ENCODE data around the gene LRP8. TPM values are rescaled to one million over a fixed set of nuclear protein-coding genes. Genes with fewer than 3 reads are reported as not detected.

Gene LRP8
- total and polyA plus RNA-seq, 9 of the 15 experiments (the other 6 are each of a cell fraction or from before 2014, with no cell fraction given) = 7.1 to 56.1 (median 31.3) TPM

DNA sequence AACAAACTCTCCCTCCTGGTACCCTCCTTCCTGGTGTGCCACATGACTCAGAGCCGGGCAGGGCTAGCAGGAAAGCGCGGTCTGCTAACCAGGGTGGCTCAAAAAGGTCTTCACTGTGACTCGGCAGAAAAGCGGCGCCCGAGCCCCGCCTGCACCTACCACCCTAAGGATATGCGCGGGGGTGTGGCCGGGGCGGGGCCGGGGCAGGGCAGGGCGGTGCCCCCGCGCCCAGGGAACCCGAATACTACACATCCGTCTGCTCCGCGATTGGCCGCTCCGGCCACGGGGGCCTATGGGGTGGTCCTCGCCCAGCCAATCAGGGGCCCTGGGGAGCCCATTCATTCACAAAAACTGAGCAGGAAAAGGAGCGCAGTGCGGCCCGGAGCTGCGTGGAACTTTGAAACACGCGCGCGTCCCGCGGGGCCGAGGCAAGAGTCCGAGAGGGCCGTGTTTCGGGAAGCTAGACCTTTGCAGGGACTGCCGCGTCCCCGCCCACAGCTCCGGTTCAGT is 1.7 kb downstream of the LRP8 start (continued):
- TF ChIP-seq, protein P1, sequence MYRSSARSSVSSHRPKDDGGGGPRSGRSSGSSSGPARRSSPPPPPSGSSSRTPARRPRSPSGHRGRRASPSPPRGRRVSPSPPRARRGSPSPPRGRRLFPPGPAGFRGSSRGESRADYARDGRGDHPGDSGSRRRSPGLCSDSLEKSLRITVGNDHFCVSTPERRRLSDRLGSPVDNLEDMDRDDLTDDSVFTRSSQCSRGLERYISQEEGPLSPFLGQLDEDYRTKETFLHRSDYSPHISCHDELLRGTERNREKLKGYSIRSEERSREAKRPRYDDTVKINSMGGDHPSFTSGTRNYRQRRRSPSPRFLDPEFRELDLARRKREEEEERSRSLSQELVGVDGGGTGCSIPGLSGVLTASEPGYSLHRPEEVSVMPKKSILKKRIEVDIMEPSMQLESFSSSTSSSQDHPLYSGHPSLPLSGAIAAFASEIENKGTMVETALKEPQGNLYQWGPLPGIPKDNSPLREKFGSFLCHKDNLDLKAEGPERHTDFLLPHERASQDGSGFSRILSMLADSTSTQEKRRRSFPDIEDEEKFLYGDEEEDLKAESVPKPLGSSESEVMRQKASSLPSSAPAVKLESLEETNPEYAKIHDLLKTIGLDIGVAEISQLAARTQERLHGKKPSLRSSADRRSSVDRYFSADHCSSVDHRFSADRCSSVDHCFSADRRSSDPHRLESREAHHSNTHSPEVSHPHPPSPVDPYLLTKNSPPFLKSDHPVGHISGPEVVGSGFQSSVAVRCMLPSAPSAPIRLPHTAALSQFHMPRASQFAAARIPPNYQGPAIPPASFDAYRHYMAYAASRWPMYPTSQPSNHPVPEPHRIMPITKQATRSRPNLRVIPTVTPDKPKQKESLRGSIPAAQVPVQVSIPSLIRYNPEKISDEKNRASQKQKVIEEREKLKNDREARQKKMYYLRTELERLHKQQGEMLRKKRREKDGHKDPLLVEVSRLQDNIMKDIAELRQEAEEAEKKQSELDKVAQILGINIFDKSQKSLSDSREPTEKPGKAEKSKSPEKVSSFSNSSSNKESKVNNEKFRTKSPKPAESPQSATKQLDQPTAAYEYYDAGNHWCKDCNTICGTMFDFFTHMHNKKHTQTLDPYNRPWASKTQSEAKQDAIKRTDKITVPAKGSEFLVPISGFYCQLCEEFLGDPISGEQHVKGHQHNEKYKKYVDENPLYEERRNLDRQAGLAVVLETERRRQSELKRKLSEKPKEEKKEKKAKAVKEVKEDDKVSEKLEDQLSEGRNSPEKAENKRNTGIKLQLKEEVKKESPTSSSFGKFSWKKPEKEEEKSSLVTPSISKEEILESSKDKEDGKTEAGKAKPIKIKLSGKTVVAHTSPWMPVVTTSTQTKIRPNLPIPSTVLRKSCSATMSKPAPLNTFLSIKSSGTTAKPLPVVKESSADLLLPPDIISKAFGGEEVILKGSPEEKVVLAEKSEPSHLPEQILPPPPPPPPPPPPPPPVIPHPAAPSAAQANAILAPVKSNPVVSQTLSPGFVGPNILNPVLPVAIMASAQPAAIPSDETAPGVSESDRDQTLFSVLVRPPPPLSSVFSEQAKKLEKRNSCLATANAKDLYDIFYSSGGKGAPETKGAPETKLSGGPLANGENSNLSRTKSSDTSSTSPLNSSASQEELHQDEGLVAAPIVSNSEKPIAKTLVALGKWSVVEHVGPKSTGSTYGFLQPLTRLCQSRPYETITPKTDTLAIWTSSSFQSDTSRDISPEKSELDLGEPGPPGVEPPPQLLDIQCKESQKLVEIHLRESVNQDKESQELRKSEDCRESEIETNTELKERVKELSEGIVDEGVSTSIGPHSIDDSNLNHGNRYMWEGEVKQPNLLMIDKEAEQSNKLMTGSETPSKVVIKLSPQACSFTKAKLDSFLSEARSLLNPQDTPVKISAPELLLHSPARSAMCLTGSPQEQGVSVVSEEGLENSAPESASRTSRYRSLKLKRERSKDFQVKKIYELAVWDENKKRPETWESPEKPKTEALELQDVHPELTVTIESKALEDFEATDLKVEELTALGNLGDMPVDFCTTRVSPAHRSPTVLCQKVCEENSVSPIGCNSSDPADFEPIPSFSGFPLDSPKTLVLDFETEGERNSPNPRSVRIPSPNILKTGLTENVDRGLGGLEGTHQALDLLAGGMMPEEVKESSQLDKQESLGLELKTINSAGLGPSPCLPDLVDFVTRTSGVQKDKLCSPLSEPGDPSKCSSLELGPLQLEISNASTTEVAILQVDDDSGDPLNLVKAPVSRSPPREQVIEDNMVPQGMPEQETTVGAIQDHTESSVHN (IDR thresholded peaks at IDR 0.05; ENCODE audit: borderline replicate concordance in 1 of 2, low read depth in 1 of 2) = no peak
- peak; percentile 92 for TF ChIP-seq RBFOX2 (IDR thresholded peaks at IDR 0.05; ENCODE audit: low read depth, low read length)
- no peak for TF ChIP-seq THAP7 (CRISPR knock-in tag; IDR thresholded peaks at IDR 0.05)
- peak in 1 of 2 experiments; percentile 97; a peak in 1 of 4 replicates for TF ChIP-seq HDAC1 (IDR thresholded peaks at IDR 0.05)
- peak in 1 of 2 experiments; percentile 86; a peak in 1 of 4 replicates for TF ChIP-seq NONO (IDR thresholded peaks at IDR 0.05; ENCODE audit: low read depth in 2 of 2, low read length in 1 of 2)
- TF ChIP-seq RFX7 (CRISPR knock-in tag; IDR thresholded peaks at IDR 0.05) = no peak
- no peak for TF ChIP-seq MEF2D (tag; conservative IDR thresholded peaks at IDR 0.05; ENCODE audit: low read depth)
- TF ChIP-seq HSF4 (CRISPR knock-in tag; IDR thresholded peaks at IDR 0.05; ENCODE audit: borderline replicate concordance) = no peak
- TF ChIP-seq ZNF197 (CRISPR knock-in tag; IDR thresholded peaks at IDR 0.05; ENCODE audit: low read depth) = no peak
- TF ChIP-seq U2AF1 (optimal IDR thresholded peaks at IDR 0.05; ENCODE audit: low read depth, low read length) = peak; percentile 9
- TF ChIP-seq ZNF696 (CRISPR knock-in tag; conservative IDR thresholded peaks at IDR 0.05) = no peak
- TF ChIP-seq MYNN (IDR thresholded peaks at IDR 0.05) = peak; percentile 93
- TF ChIP-seq MYNN (CRISPR knock-in tag; IDR thresholded peaks at IDR 0.05) = no peak
- no peak for TF ChIP-seq ELK3 (CRISPR knock-in tag; IDR thresholded peaks at IDR 0.05)
- TF ChIP-seq SRSF1 (IDR thresholded peaks at IDR 0.05; ENCODE audit: low read depth, low read length) = no peak
- no peak for TF ChIP-seq ZNF277 (CRISPR knock-in tag; IDR thresholded peaks at IDR 0.05; ENCODE audit: borderline replicate concordance)
- no peak; the same call in 1 of the 2 replicates for TF ChIP-seq ZNF263 (CRISPR knock-in tag; IDR thresholded peaks at IDR 0.05; ENCODE audit: borderline replicate concordance)

Measured in K562 (cell line).